GM10266 (cell line): ENCODE measurements around the gene STK39.

ENCODE experiments used
- DNase-seq: peaks from one replicate; pipeline ENCODE4 v3.0.0; 2012; ENCODE audit errors: extremely low spot score
- CTCF ChIP-seq: IDR thresholded peaks from 2 replicates; pipeline ENCODE4 v1.5.1; 2012; ENCODE audit warnings: mild to moderate bottlenecking, low read depth; ENCODE audit not compliant: control insufficient read depth, insufficient read depth; ENCODE audit errors: missing control alignments

The STK39 gene

GRCh38 chr2:168060986-168061750 lies 186.2 kb downstream of the STK39 start:
- no peak for DNase-seq

DNA sequence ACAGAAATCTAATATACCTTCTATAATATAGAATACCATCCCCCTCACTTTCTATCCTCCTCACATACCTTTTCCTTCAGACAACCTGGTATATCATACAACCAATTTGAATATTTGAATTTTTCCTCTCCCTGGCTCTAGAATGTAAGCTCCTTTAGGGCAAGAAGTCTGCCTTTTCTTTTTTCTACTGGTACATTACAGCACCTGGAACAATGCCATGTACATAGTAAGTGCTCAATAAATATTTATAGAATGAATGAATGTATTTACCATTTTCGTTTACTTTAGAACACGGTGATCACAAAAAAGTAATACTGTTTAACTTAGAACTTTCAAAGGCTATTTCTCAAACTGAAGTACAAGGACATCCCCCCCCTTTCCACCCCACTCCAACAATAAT lies 187.6 kb downstream of the STK39 start:
- no peak for TF ChIP-seq CTCF
- DNase-seq, result no peak

More at GRCh38 chr2:168060986-168061750, 186.2 kb downstream of the STK39 start:
- TF ChIP-seq CTCF, result no peak

DNA sequence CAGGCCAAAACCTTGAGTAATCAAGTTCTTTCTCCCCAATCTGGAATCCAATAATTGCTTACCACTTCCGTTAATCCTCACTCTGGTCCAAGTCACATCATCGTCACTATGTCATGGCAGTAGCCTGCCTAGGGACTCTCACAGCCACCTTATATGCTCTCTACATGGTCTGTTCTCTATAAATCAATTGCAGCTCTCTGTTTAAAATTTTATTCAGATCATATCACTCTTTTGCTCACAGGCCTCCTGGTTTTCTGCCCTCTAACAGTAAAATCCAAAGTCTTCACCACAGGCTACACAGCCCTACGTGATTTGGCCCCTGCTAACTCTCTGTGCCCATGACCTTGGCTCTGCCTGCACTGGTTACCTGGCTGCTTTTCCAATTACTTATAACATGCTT lies 188.7 kb downstream of the STK39 start:
- DNase-seq, result no peak
- TF ChIP-seq CTCF, result no peak

GRCh38 chr2:168056242-168056787 lies 191.1 kb downstream of the STK39 start:
- no peak for TF ChIP-seq CTCF

GRCh38 chr2:168054657-168055056 lies 192.7 kb downstream of the STK39 start:
- DNase-seq, result no peak

More at GRCh38 chr2:168056242-168056787, 191.1 kb downstream of the STK39 start:
- no peak for DNase-seq

GRCh38 chr2:168053676-168054075 lies 193.7 kb downstream of the STK39 start:
- no peak for DNase-seq
- no peak for TF ChIP-seq CTCF

More at GRCh38 chr2:168054657-168055056, 192.7 kb downstream of the STK39 start:
- TF ChIP-seq CTCF, result no peak

DNA sequence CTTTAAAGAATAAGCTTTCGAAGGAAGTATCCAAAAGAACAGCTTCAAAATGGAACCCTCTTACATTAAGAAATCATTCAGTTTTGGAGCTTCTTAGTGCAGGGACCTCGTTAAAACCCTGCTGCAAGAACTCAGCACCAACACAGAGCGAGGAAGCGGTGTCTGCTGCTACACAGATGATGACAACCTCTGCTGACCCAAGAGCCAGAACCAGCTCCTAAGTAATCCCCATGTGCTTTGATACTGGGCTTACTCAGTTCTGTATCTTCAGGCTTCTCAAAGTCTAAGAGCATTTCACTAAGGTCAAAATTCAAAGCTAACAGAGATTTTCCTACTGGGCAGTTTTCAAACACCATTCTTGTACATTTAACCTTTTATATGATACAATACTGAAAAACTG lies 194.6 kb downstream of the STK39 start:
- no peak for TF ChIP-seq CTCF
- no peak for DNase-seq
